Testis (tissue), 3 donors: Measurements from ENCODE around the gene COL23A1. TPM values are rescaled to one million over a fixed set of nuclear protein-coding genes. Genes with fewer than 3 reads are reported as not detected.

Source experiments
- DNase-seq: peaks from one replicate; pipeline ENCODE4 v3.0.0-alpha.2; 2019
- H3K27ac ChIP-seq, 2 donors: fragments of 200-600 bp; sonication (generic); one replicate each; pipeline ENCODE4 v1.5.1; 2019
- H3K27me3 ChIP-seq: fragments of 200-600 bp; sonication (generic); one replicate; pipeline ENCODE4 v1.5.1; 2019
- H3K36me3 ChIP-seq: fragments of 200-600 bp; sonication (generic); one replicate; pipeline ENCODE4 v1.5.1; 2017; ENCODE audit warnings: low read depth; ENCODE audit errors: missing control alignments
- H3K4me1 ChIP-seq: fragments of 200-600 bp; sonication (generic); one replicate; pipeline ENCODE4 v1.5.1; 2019
- H3K4me3 ChIP-seq, 2 donors: fragments of 200-600 bp; sonication (generic); one replicate each; pipeline ENCODE4 v1.5.1; 2017 to 2019
- H3K9me3 ChIP-seq: fragments of 200-600 bp; sonication (generic); one replicate; pipeline ENCODE4 v1.5.1; 2017
- CTCF ChIP-seq, 3 experiments: fragments of 450-650 bp in 2 of 3; fragments of 200-600 bp in 1 of 3; sonication (generic) in 1 of 3; IDR thresholded peaks; one replicate each; pipeline ENCODE4 v1.5.1; 2016 to 2019; ENCODE audit warnings: antibody characterized with exemption in 3 of 3, mild to moderate bottlenecking in 2 of 3, moderate library complexity in 1 of 3
- POLR2A ChIP-seq: fragments of 450-650 bp; IDR thresholded peaks from one replicate; pipeline ENCODE4 v1.6.1; 2017; ENCODE audit warnings: antibody characterized with exemption, mild to moderate bottlenecking, moderate library complexity
- WGBS, 2 donors: methylation state at CpG; one replicate each; pipeline ENCODE4 v1.1.5; 2018; 5-methylcytosine and 5-hydroxymethylcytosine counted together
- intact Hi-C: fragments of 100-400 bp; cut with DNase I; formaldehyde crosslinking; loops from one replicate; pipeline ENCODE4 v1.15.1; 2023; ENCODE audit warnings: low total_unique reads
- polyA plus RNA-seq: library from polyadenylated mRNA; stranded (reverse); fragments of 350-450 nt; fragmentation: Illumina TruSeq; extraction: RNeasy Lipid Tissue Mini Kit (QIAGEN cat#74804); gene quantifications from one replicate; pipeline ENCODE4 v1.2.3, GENCODE V29; 2014; ENCODE audit warnings: low read depth, low replicate concordance; ENCODE audit not compliant: insufficient read depth
- total RNA-seq, 2 donors: library from RNA; depleted of rRNA; stranded (reverse); fragments of >200 nt; gene quantifications; one replicate each; pipeline ENCODE4 v1.2.3, GENCODE V29; 2016

Gene COL23A1
- total and polyA plus RNA-seq, 3 donors from 2014 or later: 4.3 to 5.5 (median 5.0) TPM

- Histone ChIP-seq H3K4me3 (no peak overlapping the region), H3K4me1 (no peaks in the 10 kb centered on the region), H3K9me3 (no peaks in the 10 kb centered on the region), H3K27me3 (no peaks in the 10 kb centered on the region), H3K36me3 (no peaks in the 10 kb centered on the region), H3K27ac (no peak overlapping the region)
- TF ChIP-seq POLR2A: no peak
- no peak for TF ChIP-seq CTCF (IDR thresholded peaks at IDR 0.05)
- no peak for DNase-seq
- 89 to 93% methylated on average over 21 of the region's 21 CpGs for WGBS, 2 donors
- intact Hi-C loops: no loop called here
Measured at GRCh38 chr5:178502401-178503100, 87.6 kb downstream of the COL23A1 start.

GRCh38 chr5:178499352-178499751 lies 90.8 kb downstream of the COL23A1 start:
- Histone ChIP-seq H3K4me3 (no peak overlapping the region), H3K36me3 (no peaks in the 10 kb centered on the region), H3K9me3 (no peaks in the 10 kb centered on the region), H3K27ac (no peak overlapping the region), H3K27me3 (no peaks in the 10 kb centered on the region), H3K4me1 (no peaks in the 10 kb centered on the region)
- intact Hi-C loops: no loop called here
- DNase-seq: no peak
- WGBS, 2 donors: 73 to 76% methylated on average over 6 of the region's 6 CpGs
- TF ChIP-seq CTCF (IDR thresholded peaks at IDR 0.05) (no peak), POLR2A (no peak)

GRCh38 chr5:178496642-178497041 lies 93.6 kb downstream of the COL23A1 start:
- no peaks in the 10 kb centered on the region for H3K9me3 ChIP-seq
- no peak for DNase-seq
- no peak overlapping the region for H3K4me3 ChIP-seq
- no peak for TF ChIP-seq CTCF (IDR thresholded peaks at IDR 0.05)
- no peak for TF ChIP-seq POLR2A
- WGBS, 2 donors: 94 to 100% methylated on average over 1 of the region's 1 CpG
- H3K4me1 ChIP-seq: no peaks in the 10 kb centered on the region
- intact Hi-C loops: no loop called here
- no peaks in the 10 kb centered on the region for H3K36me3 ChIP-seq
- no peak overlapping the region for H3K27ac ChIP-seq
- H3K27me3 ChIP-seq: no peaks in the 10 kb centered on the region

GRCh38 chr5:178496214-178496613 lies 94.0 kb downstream of the COL23A1 start:
- H3K27ac ChIP-seq: no peak overlapping the region
- no peak for DNase-seq
- no peaks in the 10 kb centered on the region for H3K36me3 ChIP-seq
- H3K9me3 ChIP-seq: no peaks in the 10 kb centered on the region
- WGBS, 2 donors: 95 to 96% methylated on average over 5 of the region's 5 CpGs
- no peaks in the 10 kb centered on the region for H3K27me3 ChIP-seq
- intact Hi-C loops: no loop called here
- no peak overlapping the region for H3K4me3 ChIP-seq
- H3K4me1 ChIP-seq: no peaks in the 10 kb centered on the region
- TF ChIP-seq POLR2A (no peak), CTCF (IDR thresholded peaks at IDR 0.05) (no peak)

GRCh38 chr5:178495706-178496105 lies 94.5 kb downstream of the COL23A1 start:
- no peaks in the 10 kb centered on the region for H3K36me3 ChIP-seq
- no peak for DNase-seq
- WGBS, 2 donors: 88 to 89% methylated on average over 4 of the region's 4 CpGs

More at GRCh38 chr5:178495706-178496105, 94.5 kb downstream of the COL23A1 start:
- intact Hi-C loops: no loop called here
- Histone ChIP-seq H3K27me3 (no peaks in the 10 kb centered on the region), H3K4me1 (no peaks in the 10 kb centered on the region), H3K9me3 (no peaks in the 10 kb centered on the region), H3K27ac (no peak overlapping the region), H3K4me3 (no peak overlapping the region)
- TF ChIP-seq POLR2A (no peak), CTCF (IDR thresholded peaks at IDR 0.05) (no peak)
